Stimulated activated naive B cell treated with anti-CD40 and anti-IgM and Interleukin-4, amounts not matched to agents 10 μg/mL and 1 μg/mL and 100 μg/mL, for 72 hours (primary cell): ENCODE results near the gene GYG1.
"Not testable (repeated sequence)": the region's sequence is repeated elsewhere in the genome, so short reads cannot be mapped to it uniquely, and the experiment has no call there.

Experiments
- ATAC-seq, 2 donors: fragments of 150-1000 bp; cut with Tn5 transposase; replicated peaks; 2 replicates each; pipeline ENCODE4 v1.10.0; 2021; ENCODE audit warnings: moderate library complexity in 1 of 2
- DNase-seq: peaks from one replicate; pipeline ENCODE4 v3.0.0; 2021
- H3K27ac Mint-ChIP-seq: one replicate; pipeline ENCODE4 v1.8.0; 2022; ENCODE audit warnings: mild to moderate bottlenecking, mixed read lengths
- H3K27me3 Mint-ChIP-seq, 2 donors: one replicate each; pipeline ENCODE4 v1.8.0; 2022; ENCODE audit warnings: mixed read lengths in 2 of 2
- H3K36me3 Mint-ChIP-seq, 2 donors: one replicate each; pipeline ENCODE4 v1.8.0; 2022; ENCODE audit warnings: mixed read lengths in 2 of 2, mild to moderate bottlenecking in 1 of 2
- H3K4me1 Mint-ChIP-seq, 2 donors: one replicate each; pipeline ENCODE4 v1.8.0; 2022; ENCODE audit warnings: mixed read lengths in 2 of 2, mild to moderate bottlenecking in 1 of 2
- H3K4me3 Mint-ChIP-seq, 2 donors: one replicate each; pipeline ENCODE4 v1.8.0; 2022; ENCODE audit warnings: mild to moderate bottlenecking in 2 of 2, mixed read lengths in 2 of 2, moderate library complexity in 1 of 2
- H3K9me3 Mint-ChIP-seq, 2 donors: one replicate each; pipeline ENCODE4 v1.8.0; 2022; ENCODE audit warnings: mixed read lengths in 2 of 2, mild to moderate bottlenecking in 1 of 2

Gene GYG1

GRCh38 chr3:148968321-148968720 lies 23.0 kb upstream of the GYG1 start:
- Mint-ChIP-seq H3K27me3 (no peaks in the 10 kb centered on the region), H3K27ac (no peak overlapping the region), H3K4me1 (no peaks in the 10 kb centered on the region), H3K4me3 (no peak overlapping the region), H3K36me3 (no peaks in the 10 kb centered on the region), H3K9me3 (no peaks in the 10 kb centered on the region)
- DNase-seq (no peak), ATAC-seq (no peak)

- no peaks in the 10 kb centered on the region for H3K36me3 Mint-ChIP-seq
- no peaks in the 10 kb centered on the region for H3K27me3 Mint-ChIP-seq
These were observed 21.1 kb upstream of the GYG1 start for GRCh38 chr3:148970271-148970670.

GRCh38 chr3:148971401-148972163 lies 19.8 kb upstream of the GYG1 start:
- DNase-seq (no peak), ATAC-seq (no peak)
- Mint-ChIP-seq H3K4me1 (peaks cover 0 to 7% of the 10 kb centered on the region in 2 donors), H3K27me3 (no peaks in the 10 kb centered on the region), H3K9me3 (no peaks in the 10 kb centered on the region), H3K36me3 (no peaks in the 10 kb centered on the region), H3K27ac (no peak overlapping the region), H3K4me3 (no peak overlapping the region)

More at GRCh38 chr3:148970271-148970670, 21.1 kb upstream of the GYG1 start:
- DNase-seq: no peak
- no peak overlapping the region for H3K27ac Mint-ChIP-seq
- no peaks in the 10 kb centered on the region for H3K9me3 Mint-ChIP-seq
- H3K4me3 Mint-ChIP-seq: no peak overlapping the region
- ATAC-seq: no peak
- H3K4me1 Mint-ChIP-seq: peaks cover 0 to 7% of the 10 kb centered on the region in 2 donors

GRCh38 chr3:148974726-148975125 lies 16.6 kb upstream of the GYG1 start:
- Mint-ChIP-seq H3K27me3 (no peaks in the 10 kb centered on the region), H3K36me3 (no peaks in the 10 kb centered on the region), H3K27ac (no peak overlapping the region), H3K9me3 (no peaks in the 10 kb centered on the region), H3K4me1 (peaks cover 0 to 7% of the 10 kb centered on the region in 2 donors), H3K4me3 (no peak overlapping the region)
- DNase-seq: no peak
- peak in 1 of 2 donors; percentile 33 for ATAC-seq

GRCh38 chr3:148975248-148975647 lies 16.1 kb upstream of the GYG1 start:
- Mint-ChIP-seq H3K9me3 (no peaks in the 10 kb centered on the region), H3K36me3 (no peaks in the 10 kb centered on the region), H3K27me3 (no peaks in the 10 kb centered on the region), H3K4me1 (peaks cover 0 to 7% of the 10 kb centered on the region in 2 donors), H3K27ac (no peak overlapping the region), H3K4me3 (no peak overlapping the region)
- no peak for DNase-seq
- ATAC-seq: no peak

- Mint-ChIP-seq H3K9me3 (no peaks in the 10 kb centered on the region), H3K27ac (no peak overlapping the region), H3K4me1 (peaks cover 0 to 7% of the 10 kb centered on the region in 2 donors), H3K36me3 (no peaks in the 10 kb centered on the region), H3K4me3 (no peak overlapping the region), H3K27me3 (no peaks in the 10 kb centered on the region)
- ATAC-seq (no peak), DNase-seq (no peak)
These were observed 15.6 kb upstream of the GYG1 start for GRCh38 chr3:148975696-148976095.

GRCh38 chr3:148981273-148981672 lies 10.1 kb upstream of the GYG1 start:
- no peak for ATAC-seq
- Mint-ChIP-seq H3K27me3 (peaks cover 14 to 20% of the 10 kb centered on the region in 2 donors), H3K4me3 (no peak overlapping the region)

GRCh38 chr3:148987551-148987950 lies 3.8 kb upstream of the GYG1 start:
- H3K4me1 Mint-ChIP-seq, H3K9me3 Mint-ChIP-seq, ATAC-seq, H3K36me3 Mint-ChIP-seq, DNase-seq, H3K4me3 Mint-ChIP-seq, H3K27ac Mint-ChIP-seq: not testable (repeated sequence)
- peaks cover 8 to 13% of the 10 kb centered on the region in 2 donors for H3K27me3 Mint-ChIP-seq

More at GRCh38 chr3:148981273-148981672, 10.1 kb upstream of the GYG1 start:
- DNase-seq: no peak
- Mint-ChIP-seq H3K9me3 (no peaks in the 10 kb centered on the region), H3K36me3 (no peaks in the 10 kb centered on the region), H3K4me1 (no peaks in the 10 kb centered on the region), H3K27ac (no peak overlapping the region)

- Mint-ChIP-seq H3K4me1 (peaks cover 10 to 24% of the 10 kb centered on the region in 2 donors), H3K36me3 (no peaks in the 10 kb centered on the region)
- no peak for ATAC-seq
These were observed 1.1 kb upstream of the GYG1 start for GRCh38 chr3:148990236-148990635.

GRCh38 chr3:148992027-148992634 lies 791 bp downstream of the GYG1 start:
- H3K27me3 Mint-ChIP-seq: no peaks in the 10 kb centered on the region
- no peaks in the 10 kb centered on the region for H3K9me3 Mint-ChIP-seq
- H3K36me3 Mint-ChIP-seq: peaks cover 13 to 15% of the 10 kb centered on the region in 2 donors
- peak overlapping the region; percentile 80 for H3K27ac Mint-ChIP-seq
- peak; percentile 17 for DNase-seq
- H3K4me3 Mint-ChIP-seq: peak overlapping the region; percentile 84 to 90
- peak; percentile 29 to 33 for ATAC-seq
- peaks cover 10 to 24% of the 10 kb centered on the region in 2 donors for H3K4me1 Mint-ChIP-seq

More at GRCh38 chr3:148990236-148990635, 1.1 kb upstream of the GYG1 start:
- H3K27ac Mint-ChIP-seq: no peak overlapping the region
- no peak for DNase-seq
- H3K4me3 Mint-ChIP-seq: peak overlapping the region in 1 of 2 donors; percentile 90
- H3K9me3 Mint-ChIP-seq: no peaks in the 10 kb centered on the region
- peaks cover 8 to 9% of the 10 kb centered on the region in 2 donors for H3K27me3 Mint-ChIP-seq

- peaks cover 10 to 24% of the 10 kb centered on the region in 2 donors for H3K4me1 Mint-ChIP-seq
- peak overlapping the region; percentile 84 to 90 for H3K4me3 Mint-ChIP-seq
- H3K27me3 Mint-ChIP-seq: no peaks in the 10 kb centered on the region
- peaks cover 13 to 17% of the 10 kb centered on the region in 2 donors for H3K36me3 Mint-ChIP-seq
- DNase-seq: no peak
- no peaks in the 10 kb centered on the region for H3K9me3 Mint-ChIP-seq
- no peak for ATAC-seq
- peak overlapping the region; percentile 65 for H3K27ac Mint-ChIP-seq
These were observed 1.4 kb downstream of the GYG1 start for GRCh38 chr3:148992635-148993255.

- peaks cover 33 to 40% of the 10 kb centered on the region in 2 donors for H3K36me3 Mint-ChIP-seq
- DNase-seq (no peak), ATAC-seq (no peak)
- no peaks in the 10 kb centered on the region for H3K9me3 Mint-ChIP-seq
- H3K4me3 Mint-ChIP-seq: no peak overlapping the region
- no peaks in the 10 kb centered on the region for H3K27me3 Mint-ChIP-seq
- H3K4me1 Mint-ChIP-seq: peaks cover 6 to 14% of the 10 kb centered on the region in 2 donors
- no peak overlapping the region for H3K27ac Mint-ChIP-seq
These were observed 6.3 kb downstream of the GYG1 start for GRCh38 chr3:148997623-148998022.

GRCh38 chr3:148998297-148998696 lies 7.0 kb downstream of the GYG1 start:
- Mint-ChIP-seq H3K36me3 (peaks cover 33 to 40% of the 10 kb centered on the region in 2 donors), H3K4me1 (peaks cover 1 to 7% of the 10 kb centered on the region in 2 donors), H3K27ac (no peak overlapping the region), H3K27me3 (no peaks in the 10 kb centered on the region), H3K4me3 (no peak overlapping the region), H3K9me3 (no peaks in the 10 kb centered on the region)
- ATAC-seq: no peak
- DNase-seq: no peak

- no peaks in the 10 kb centered on the region for H3K9me3 Mint-ChIP-seq
- DNase-seq (no peak), ATAC-seq (no peak)
- H3K4me3 Mint-ChIP-seq: no peak overlapping the region
- H3K27me3 Mint-ChIP-seq: no peaks in the 10 kb centered on the region
- peaks cover 3 to 6% of the 10 kb centered on the region in 2 donors for H3K4me1 Mint-ChIP-seq
- peaks cover 33 to 40% of the 10 kb centered on the region in 2 donors for H3K36me3 Mint-ChIP-seq
- no peak overlapping the region for H3K27ac Mint-ChIP-seq
These were observed 7.5 kb downstream of the GYG1 start for GRCh38 chr3:148998715-148999423.
